Smooth muscle cell of trachea (primary cell): ENCODE results near the gene CRTC1. TPM values are rescaled to one million over a fixed set of nuclear protein-coding genes. Genes with fewer than 3 reads are reported as not detected.

Experiments
- total RNA-seq: library from RNA; depleted of rRNA; stranded (reverse); fragments of >200 nt; gene quantifications from 2 replicates; pipeline ENCODE4 v1.2.1, GENCODE V29; 2014

The CRTC1 gene, protein sequence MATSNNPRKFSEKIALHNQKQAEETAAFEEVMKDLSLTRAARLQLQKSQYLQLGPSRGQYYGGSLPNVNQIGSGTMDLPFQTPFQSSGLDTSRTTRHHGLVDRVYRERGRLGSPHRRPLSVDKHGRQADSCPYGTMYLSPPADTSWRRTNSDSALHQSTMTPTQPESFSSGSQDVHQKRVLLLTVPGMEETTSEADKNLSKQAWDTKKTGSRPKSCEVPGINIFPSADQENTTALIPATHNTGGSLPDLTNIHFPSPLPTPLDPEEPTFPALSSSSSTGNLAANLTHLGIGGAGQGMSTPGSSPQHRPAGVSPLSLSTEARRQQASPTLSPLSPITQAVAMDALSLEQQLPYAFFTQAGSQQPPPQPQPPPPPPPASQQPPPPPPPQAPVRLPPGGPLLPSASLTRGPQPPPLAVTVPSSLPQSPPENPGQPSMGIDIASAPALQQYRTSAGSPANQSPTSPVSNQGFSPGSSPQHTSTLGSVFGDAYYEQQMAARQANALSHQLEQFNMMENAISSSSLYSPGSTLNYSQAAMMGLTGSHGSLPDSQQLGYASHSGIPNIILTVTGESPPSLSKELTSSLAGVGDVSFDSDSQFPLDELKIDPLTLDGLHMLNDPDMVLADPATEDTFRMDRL
- total RNA-seq: 2.6 and 6.8 TPM in 2 replicates

GRCh38 chr19:18683109-18683957 lies at the start of gene CRTC1:
TSS of gene CRTC1 (plus strand) at chr19:18683680. CDS start at chr19:18683703, 23 bp downstream.

GRCh38 chr19:18636969-18637629 lies 46.4 kb upstream of the CRTC1 start, which contains the start of gene KLHL26:
TSS of gene KLHL26 (plus strand) at chr19:18637028. CDS start at chr19:18637055, 27 bp downstream.

GRCh38 chr19:18790566-18791314 lies 107.3 kb downstream of the CRTC1 start, which contains the start of gene COMP:
TSS of gene COMP (minus strand) at chr19:18791305. CDS start at chr19:18791269, 36 bp downstream.

GRCh38 chr19:18831524-18832305 lies 148.2 kb downstream of the CRTC1 start, which contains the start of gene UPF1:
TSS of gene UPF1 (plus strand) at chr19:18831959. CDS start at chr19:18832210, 251 bp downstream.

Other genes with a start within 250 kb of the CRTC1 start
- 8.1 and 26.5 TPM in 2 replicates for gene ISYNA1, start 245.5 kb upstream of the CRTC1 start, total RNA-seq
- gene ELL, start 161.6 kb upstream of the CRTC1 start, total RNA-seq: 12.9 and 18.7 TPM in 2 replicates
- gene FKBP8, start 140.1 kb upstream of the CRTC1 start, total RNA-seq: 282 and 430 TPM in 2 replicates
- 93.1 and 122 TPM in 2 replicates for gene KXD1, start 125.8 kb upstream of the CRTC1 start, total RNA-seq
- 690 and 1,149 TPM in 2 replicates for gene UBA52, start 111.8 kb upstream of the CRTC1 start, total RNA-seq
- 49.8 and 63.1 TPM in 2 replicates for gene REX1BD, start 94.9 kb upstream of the CRTC1 start, total RNA-seq
- gene CRLF1, start 76.9 kb upstream of the CRTC1 start, total RNA-seq: 9.5 and 28.8 TPM in 2 replicates
- gene TMEM59L, start 70.8 kb upstream of the CRTC1 start, total RNA-seq: 0.29 and 4.6 TPM in 2 replicates
- gene KLHL26, start 46.7 kb upstream of the CRTC1 start, total RNA-seq: 8.3 and 16.7 TPM in 2 replicates
- gene COMP, start 107.6 kb downstream of the CRTC1 start, total RNA-seq: 0.15 and 0.17 TPM in 2 replicates
- gene UPF1, start 148.3 kb downstream of the CRTC1 start, total RNA-seq: 84.5 and 97.8 TPM in 2 replicates
- gene CERS1, start 212.5 kb downstream of the CRTC1 start, total RNA-seq: 0.29 and 2.5 TPM in 2 replicates
- gene COPE, start 235.7 kb downstream of the CRTC1 start, total RNA-seq: 224 and 299 TPM in 2 replicates
- gene DDX49, start 236.0 kb downstream of the CRTC1 start, total RNA-seq: 45.2 and 50.3 TPM in 2 replicates